Measurements from ENCODE around the gene OCA2. TPM values are rescaled to one million over a fixed set of nuclear protein-coding genes. Genes with fewer than 3 reads are reported as not detected.
A peak's percentile ranks its signal among the peaks of the same experiment; 100 is the strongest.

Gene OCA2
- total and polyA plus RNA-seq, 2 donors from 2014 or later = 0.45 to 2.5 TPM

DNA sequence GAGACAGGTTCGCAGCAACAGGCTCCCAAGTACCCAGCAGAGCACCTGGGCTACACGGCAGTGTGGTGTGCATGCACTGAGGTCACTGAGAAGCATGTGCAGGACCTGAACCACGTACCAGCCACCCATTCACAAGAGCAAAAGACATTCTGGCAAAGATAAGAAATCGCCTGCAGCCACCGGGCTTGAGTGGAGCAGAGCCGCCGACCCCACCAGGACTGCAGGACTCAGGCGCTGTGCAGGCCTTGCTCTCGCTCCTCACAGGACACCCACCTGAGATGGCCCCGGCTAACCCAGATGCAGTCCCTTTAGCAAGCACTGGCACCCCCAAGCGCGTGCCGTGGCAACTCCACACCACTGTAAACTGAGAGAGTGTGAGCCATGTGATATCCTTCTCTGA is 32.3 kb upstream of the OCA2 start:
- intact Hi-C loops (cut with DNase I) = no loop called here
- TF ChIP-seq, protein P1, sequence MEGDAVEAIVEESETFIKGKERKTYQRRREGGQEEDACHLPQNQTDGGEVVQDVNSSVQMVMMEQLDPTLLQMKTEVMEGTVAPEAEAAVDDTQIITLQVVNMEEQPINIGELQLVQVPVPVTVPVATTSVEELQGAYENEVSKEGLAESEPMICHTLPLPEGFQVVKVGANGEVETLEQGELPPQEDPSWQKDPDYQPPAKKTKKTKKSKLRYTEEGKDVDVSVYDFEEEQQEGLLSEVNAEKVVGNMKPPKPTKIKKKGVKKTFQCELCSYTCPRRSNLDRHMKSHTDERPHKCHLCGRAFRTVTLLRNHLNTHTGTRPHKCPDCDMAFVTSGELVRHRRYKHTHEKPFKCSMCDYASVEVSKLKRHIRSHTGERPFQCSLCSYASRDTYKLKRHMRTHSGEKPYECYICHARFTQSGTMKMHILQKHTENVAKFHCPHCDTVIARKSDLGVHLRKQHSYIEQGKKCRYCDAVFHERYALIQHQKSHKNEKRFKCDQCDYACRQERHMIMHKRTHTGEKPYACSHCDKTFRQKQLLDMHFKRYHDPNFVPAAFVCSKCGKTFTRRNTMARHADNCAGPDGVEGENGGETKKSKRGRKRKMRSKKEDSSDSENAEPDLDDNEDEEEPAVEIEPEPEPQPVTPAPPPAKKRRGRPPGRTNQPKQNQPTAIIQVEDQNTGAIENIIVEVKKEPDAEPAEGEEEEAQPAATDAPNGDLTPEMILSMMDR (IDR thresholded peaks at IDR 0.05; ENCODE audit: borderline replicate concordance, extremely low read depth, insufficient read depth) = no peak
- DNase-seq = no peak
- Histone ChIP-seq H3K9ac (ENCODE audit: low read length in 3 of 3) (no peak overlapping the region), H3K9me3 (ENCODE audit: control insufficient read depth in 2 of 3, insufficient read depth in 1 of 3, low read length in 3 of 3) (no peaks in the 10 kb centered on the region), H3K4me3 (ENCODE audit: low read length in 3 of 3) (no peak overlapping the region), H3K27ac (ENCODE audit: low read depth in 2 of 2, low read length in 2 of 2) (no peak overlapping the region), H3K27me3 (ENCODE audit: control insufficient read depth, insufficient read depth, low read length) (no peaks in the 10 kb centered on the region), H3K36me3 (ENCODE audit: control insufficient read depth in 2 of 3, insufficient read depth in 3 of 3, low read length in 3 of 3) (peaks cover 4 to 39% (median 13%) of the 10 kb centered on the region in 3 donors), H3K4me1 (ENCODE audit: control insufficient read depth in 2 of 3, insufficient read depth in 2 of 3, low read depth in 1 of 3, low read length in 3 of 3) (no peaks in the 10 kb centered on the region)
- no peak for FAIRE-seq

DNA sequence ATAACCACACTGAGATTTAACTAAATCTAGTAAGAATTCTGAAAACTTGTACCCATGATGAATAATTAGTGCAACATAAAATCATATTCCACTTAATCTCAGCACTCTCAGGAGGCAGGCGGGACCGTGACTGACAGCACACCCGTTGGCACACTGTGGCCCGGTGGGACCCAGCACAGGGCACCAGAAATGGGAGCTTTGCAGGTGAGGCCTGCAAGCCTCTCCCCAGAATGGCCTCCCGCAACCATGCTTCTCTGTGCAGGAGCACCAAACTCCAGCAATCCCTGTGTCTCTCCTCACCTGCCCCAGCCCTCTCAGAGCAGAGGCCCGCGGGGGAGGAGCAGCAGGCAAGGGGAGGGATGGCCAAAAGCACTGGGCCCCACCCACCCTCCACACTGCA is 31.5 kb upstream of the OCA2 start:
- peaks cover 4 to 39% (median 13%) of the 10 kb centered on the region in 3 donors for H3K36me3 ChIP-seq (ENCODE audit: control insufficient read depth in 2 of 3, insufficient read depth in 3 of 3, low read length in 3 of 3)
- TF ChIP-seq, protein P1 (IDR thresholded peaks at IDR 0.05; ENCODE audit: borderline replicate concordance, extremely low read depth, insufficient read depth) = no peak
- H3K4me3 ChIP-seq (ENCODE audit: low read length in 3 of 3) = no peak overlapping the region
- intact Hi-C loops (cut with DNase I) = no loop called here
- FAIRE-seq (no peak), DNase-seq (no peak)
- no peaks in the 10 kb centered on the region for H3K27me3 ChIP-seq (ENCODE audit: control insufficient read depth, insufficient read depth, low read length)
- H3K9ac ChIP-seq (ENCODE audit: low read length in 3 of 3) = no peak overlapping the region
- H3K4me1 ChIP-seq (ENCODE audit: control insufficient read depth in 2 of 3, insufficient read depth in 2 of 3, low read depth in 1 of 3, low read length in 3 of 3) = no peaks in the 10 kb centered on the region
- H3K27ac ChIP-seq (ENCODE audit: low read depth in 2 of 2, low read length in 2 of 2) = no peak overlapping the region
- H3K9me3 ChIP-seq (ENCODE audit: control insufficient read depth in 2 of 3, insufficient read depth in 1 of 3, low read length in 3 of 3) = no peaks in the 10 kb centered on the region

DNA sequence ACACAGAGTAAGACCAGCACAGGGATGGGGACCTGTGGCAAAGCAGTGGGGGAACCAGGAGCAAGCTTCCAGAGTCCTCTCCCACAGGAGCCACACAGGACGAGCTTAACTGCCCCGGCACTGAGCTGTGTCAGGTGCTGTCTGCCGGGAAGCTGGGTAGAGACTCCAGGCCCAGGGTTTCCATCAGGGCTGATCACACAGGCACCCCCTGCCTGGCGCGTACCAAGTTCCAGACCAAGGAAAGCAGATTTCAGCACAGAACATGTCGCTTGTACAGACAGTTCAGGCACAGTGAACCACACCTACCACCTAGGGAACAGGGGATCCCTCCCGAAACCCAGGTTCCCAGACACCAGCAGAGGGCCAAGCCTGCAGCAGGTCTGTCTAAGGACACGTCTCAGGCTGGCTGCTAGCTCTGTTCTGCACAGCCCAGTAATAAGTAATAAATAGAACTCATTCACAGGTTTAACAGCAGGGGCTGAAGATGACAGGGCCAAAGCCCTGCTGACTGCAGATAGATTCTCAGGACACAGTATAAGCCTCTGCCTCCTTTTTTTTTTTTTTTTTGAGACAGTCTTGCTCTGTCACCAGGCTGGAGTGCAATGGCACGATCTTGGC is 30.2 kb upstream of the OCA2 start:
- no peaks in the 10 kb centered on the region for H3K27me3 ChIP-seq (ENCODE audit: control insufficient read depth, insufficient read depth, low read length)
- H3K9me3 ChIP-seq (ENCODE audit: control insufficient read depth in 2 of 3, insufficient read depth in 1 of 3, low read length in 3 of 3) = no peaks in the 10 kb centered on the region
- intact Hi-C loops (cut with DNase I) = no loop called here
- H3K4me3 ChIP-seq (ENCODE audit: low read length in 3 of 3) = no peak overlapping the region
- no peak overlapping the region for H3K27ac ChIP-seq (ENCODE audit: low read depth in 2 of 2, low read length in 2 of 2)
- H3K36me3 ChIP-seq (ENCODE audit: control insufficient read depth in 2 of 3, insufficient read depth in 3 of 3, low read length in 3 of 3) = peaks cover 4 to 46% (median 17%) of the 10 kb centered on the region in 3 donors
- no peak for FAIRE-seq
- TF ChIP-seq, protein P1 (IDR thresholded peaks at IDR 0.05; ENCODE audit: borderline replicate concordance, extremely low read depth, insufficient read depth) = no peak
- H3K9ac ChIP-seq (ENCODE audit: low read length in 3 of 3) = no peak overlapping the region
- no peak for DNase-seq
- H3K4me1 ChIP-seq (ENCODE audit: control insufficient read depth in 2 of 3, insufficient read depth in 2 of 3, low read depth in 1 of 3, low read length in 3 of 3) = no peaks in the 10 kb centered on the region

DNA sequence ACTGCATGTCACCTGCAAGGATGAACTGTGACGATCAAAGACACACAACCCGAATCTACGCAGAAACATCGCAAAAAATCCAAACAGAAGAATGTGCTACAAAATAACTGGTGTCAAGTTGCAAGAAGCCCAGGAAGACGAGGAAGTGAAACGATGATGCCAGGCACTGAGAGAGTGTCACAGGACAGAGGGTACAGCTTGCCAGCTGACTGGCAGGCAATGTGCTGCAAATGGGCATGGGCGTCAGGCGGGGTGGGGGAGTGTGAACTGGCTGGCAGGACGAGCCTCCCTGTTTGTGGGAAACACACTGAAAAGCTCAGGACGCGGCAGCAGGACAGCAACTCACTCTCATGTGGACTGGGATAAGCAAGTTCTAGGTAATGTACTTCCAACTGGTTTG is 28.9 kb upstream of the OCA2 start:
- TF ChIP-seq, protein P1 (IDR thresholded peaks at IDR 0.05; ENCODE audit: borderline replicate concordance, extremely low read depth, insufficient read depth) = no peak
- H3K9me3 ChIP-seq (ENCODE audit: control insufficient read depth in 2 of 3, insufficient read depth in 1 of 3, low read length in 3 of 3) = no peaks in the 10 kb centered on the region
- no peak overlapping the region for H3K9ac ChIP-seq (ENCODE audit: low read length in 3 of 3)
- peak in 3 of 5 donors; percentile 19 to 51 (median 37) for DNase-seq
- no peak for FAIRE-seq
- H3K4me1 ChIP-seq (ENCODE audit: control insufficient read depth in 2 of 3, insufficient read depth in 2 of 3, low read depth in 1 of 3, low read length in 3 of 3) = peaks cover 0 to 6% (median 0%) of the 10 kb centered on the region in 3 donors
- intact Hi-C loops (cut with DNase I) = no loop called here
- H3K4me3 ChIP-seq (ENCODE audit: low read length in 3 of 3) = no peak overlapping the region
- no peak overlapping the region for H3K27ac ChIP-seq (ENCODE audit: low read depth in 2 of 2, low read length in 2 of 2)
- peaks cover 4 to 40% (median 17%) of the 10 kb centered on the region in 3 donors for H3K36me3 ChIP-seq (ENCODE audit: control insufficient read depth in 2 of 3, insufficient read depth in 3 of 3, low read length in 3 of 3)
- H3K27me3 ChIP-seq (ENCODE audit: control insufficient read depth, insufficient read depth, low read length) = no peaks in the 10 kb centered on the region
